Naive thymus-derived CD4-positive, alpha-beta T cell (primary cell): Measurements from ENCODE around the gene HOXD8. TPM values are rescaled to one million over a fixed set of nuclear protein-coding genes. Genes with fewer than 3 reads are reported as not detected.

ENCODE experiments used
- ATAC-seq: fragments of 150-1000 bp; cut with Tn5 transposase; 2 replicates; pipeline ENCODE4 v1.10.0; 2021; ENCODE audit warnings: mild to moderate bottlenecking, moderate library complexity
- CTCF ChIA-PET: fragments of 350-600 bp; sonication (Branson Sonifier 250); formaldehyde crosslinking; loops from one replicate; lab custom pipeline; 2021; ENCODE audit warnings: antibody characterized with exemption; lab: Charles Lee
- POLR2A ChIA-PET: fragments of 350-600 bp; sonication (Branson Sonifier 250); formaldehyde crosslinking; loops from one replicate; lab custom pipeline; 2021; ENCODE audit warnings: antibody characterized with exemption, inconsistent platforms; lab: Charles Lee
- DNase-seq, 9 donors: peaks; one replicate each; pipeline versions ENCODE4 v3.0.0 to v3.0.0-alpha.2; 2020 to 2022; ENCODE audit warnings: mixed read lengths in 1 of 9
- H3K27ac ChIP-seq: one replicate; pipeline ENCODE4 v1.7.0; 2013; ENCODE audit warnings: mild to moderate bottlenecking, low read depth, low read length, moderate library complexity
- H3K27me3 ChIP-seq, 2 donors: one replicate each; pipeline ENCODE4 v1.7.0; 2013; ENCODE audit warnings: low read length in 2 of 2, mild to moderate bottlenecking in 2 of 2, moderate library complexity in 2 of 2; ENCODE audit not compliant: control insufficient read depth in 2 of 2, insufficient read depth in 2 of 2
- H3K36me3 ChIP-seq, 3 experiments: 1 replicate in 2 of 3; 2 replicates in 1 of 3; pipeline ENCODE4 v1.7.0; 2013; ENCODE audit warnings: low read length in 3 of 3, mild to moderate bottlenecking in 3 of 3, moderate library complexity in 1 of 3; ENCODE audit not compliant: insufficient read depth in 3 of 3, control insufficient read depth in 2 of 3
- H3K4me1 ChIP-seq, 2 donors: one replicate each; pipeline ENCODE4 v1.7.0; 2013; ENCODE audit warnings: low read length in 2 of 2, mild to moderate bottlenecking in 2 of 2, moderate library complexity in 1 of 2; ENCODE audit not compliant: control insufficient read depth in 2 of 2, insufficient read depth in 2 of 2
- H3K4me3 ChIP-seq: 2 replicates; pipeline ENCODE4 v1.7.0; 2013; ENCODE audit warnings: mild to moderate bottlenecking, low read length
- H3K9me3 ChIP-seq, 3 experiments: 1 replicate in 2 of 3; 2 replicates in 1 of 3; pipeline ENCODE4 v1.7.0; 2013; ENCODE audit warnings: low read length in 3 of 3; ENCODE audit not compliant: control insufficient read depth in 2 of 3
- H3K27ac Mint-ChIP-seq, 9 donors: one replicate each; pipeline ENCODE4 v1.8.0; 2020 to 2022; ENCODE audit warnings: mixed read lengths in 9 of 9, mild to moderate bottlenecking in 8 of 9, moderate library complexity in 5 of 9, inconsistent platforms in 2 of 9
- H3K27me3 Mint-ChIP-seq, 5 donors: one replicate each; pipeline ENCODE4 v1.8.0; 2021 to 2022; ENCODE audit warnings: mixed read lengths in 5 of 5, mild to moderate bottlenecking in 1 of 5
- H3K36me3 Mint-ChIP-seq, 5 donors: one replicate each; pipeline ENCODE4 v1.8.0; 2020 to 2022; ENCODE audit warnings: mixed read lengths in 5 of 5, mild to moderate bottlenecking in 3 of 5, inconsistent platforms in 1 of 5
- H3K4me1 Mint-ChIP-seq, 7 donors: one replicate each; pipeline ENCODE4 v1.8.0; 2020 to 2022; ENCODE audit warnings: mixed read lengths in 7 of 7, mild to moderate bottlenecking in 3 of 7, inconsistent platforms in 1 of 7
- H3K4me3 Mint-ChIP-seq, 10 donors: one replicate each; pipeline ENCODE4 v1.8.0; 2020 to 2022; ENCODE audit warnings: mild to moderate bottlenecking in 10 of 10, mixed read lengths in 10 of 10, moderate library complexity in 6 of 10, inconsistent platforms in 2 of 10
- H3K9me3 Mint-ChIP-seq, 11 donors: one replicate each; pipeline ENCODE4 v1.8.0; 2020 to 2022; ENCODE audit warnings: mixed read lengths in 11 of 11, mild to moderate bottlenecking in 4 of 11, inconsistent platforms in 1 of 11, moderate library complexity in 1 of 11
- intact Hi-C, 2 donors: fragments of 100-400 bp; cut with micrococcal nuclease; formaldehyde crosslinking; loops; one replicate each; pipeline ENCODE4 v1.15.1; 2023
- polyA plus RNA-seq, 2 donors: library from polyadenylated mRNA; unstranded; fragments of 300-500 nt; fragmentation: Illumina TruSeq; gene quantifications; one replicate each; pipeline ENCODE4 v1.2.3, GENCODE V29; 2021
- total RNA-seq, 6 experiments: library from RNA in 5 of 6; stranded (reverse) in 5 of 6; gene quantifications; 1 replicate in 5 of 6; 2 replicates in 1 of 6; pipeline ENCODE4 v1.2.3 and lab custom pipeline; 2021 to 2026

Gene HOXD8
- total RNA-seq (not detected), polyA plus RNA-seq (not detected), total RNA-seq (lab: John Stamatoyannopoulos, UW) (not detected)

DNA sequence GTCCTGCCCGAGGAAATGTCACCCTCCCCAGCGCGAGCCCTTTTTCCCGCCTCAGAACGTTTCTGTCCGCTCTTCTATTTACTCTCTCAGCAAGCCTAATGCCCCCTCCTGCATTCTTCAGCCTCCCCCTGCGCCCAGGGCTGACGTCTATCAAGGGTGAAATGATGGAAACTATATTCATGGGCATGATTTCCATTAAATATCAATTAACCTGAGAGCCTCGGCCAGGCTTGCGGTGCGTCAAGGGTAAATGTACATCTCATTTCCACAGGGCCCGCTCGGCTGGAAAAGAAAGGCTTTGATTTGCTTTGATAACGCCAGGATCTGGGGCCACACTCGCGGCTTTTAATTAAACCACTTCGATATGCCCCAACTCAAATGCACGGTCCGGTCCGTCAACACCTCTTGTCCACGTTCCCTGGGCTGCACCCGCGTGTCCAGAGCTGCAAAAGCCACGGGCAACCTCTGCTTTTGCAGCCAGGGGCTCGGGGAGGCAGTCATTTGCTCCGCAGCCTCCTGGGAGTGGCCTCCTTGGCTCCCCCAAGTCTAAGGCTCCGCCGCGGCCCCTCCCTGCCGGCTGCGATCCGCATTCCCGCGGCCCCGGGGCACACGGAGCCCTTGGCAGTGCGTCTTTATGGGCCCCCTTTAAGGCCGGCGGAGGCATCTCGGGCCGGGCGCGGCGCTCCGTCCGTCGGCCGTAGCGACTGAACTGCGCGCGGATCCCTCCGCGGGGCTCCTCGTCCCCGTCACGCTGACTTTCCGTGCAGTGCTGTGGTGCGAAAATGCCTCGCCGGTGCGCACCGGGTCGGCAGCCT lies at the start of gene HOXD8:
Gene HOXD8, plus strand, starts transcription at position 724 of the 815 bp plus-strand sequence. CDS start 662 bp downstream, outside the sequence.
- DNase-seq (peak in 1 of 9 donors; percentile 27), ATAC-seq (no peak)
- H3K36me3 ChIP-seq: no peaks in the 10 kb centered on the region
- H3K9me3 Mint-ChIP-seq: peaks cover 0 to 28% (median 5%) of the 10 kb centered on the region in 11 donors
- peaks cover 17 to 45% (median 34%) of the 10 kb centered on the region in 7 donors for H3K4me1 Mint-ChIP-seq
- intact Hi-C loops: loop anchor here (2.0 to 10.0 kb wide), 6 partner anchors 44 to 1794 kb away; partner anchors contain the start of genes LNPK (in 1 of the 2) and SP9 (in 1 of the 2)
- no peaks in the 10 kb centered on the region for H3K9me3 ChIP-seq
- H3K27ac ChIP-seq: no peak within 1 kb of the TSS
- H3K36me3 Mint-ChIP-seq: peaks cover 0 to 5% (median 0%) of the 10 kb centered on the region in 5 donors
- H3K27me3 ChIP-seq: peaks cover 39 to 74% of the 10 kb centered on the region in 2 donors
- H3K27me3 Mint-ChIP-seq: peaks cover 80 to 87% (median 86%) of the 10 kb centered on the region in 5 donors
- peak within 1 kb of the TSS; percentile 42 to 82 (median 69) for H3K4me3 Mint-ChIP-seq
- peaks cover 3 to 6% of the 10 kb centered on the region in 2 donors for H3K4me1 ChIP-seq
- H3K4me3 ChIP-seq: no peak within 1 kb of the TSS
- CTCF ChIA-PET: interaction anchor here (2.8 to 5.6 kb wide), 2 partner anchors 325 to 522 kb away, joined by 27 to 65 read pairs; no protein-coding TSS in a partner anchor
- peak within 1 kb of the TSS in 4 of 9 donors; percentile 25 to 90 (median 70) for H3K27ac Mint-ChIP-seq
- POLR2A ChIA-PET: no interaction called here

DNA sequence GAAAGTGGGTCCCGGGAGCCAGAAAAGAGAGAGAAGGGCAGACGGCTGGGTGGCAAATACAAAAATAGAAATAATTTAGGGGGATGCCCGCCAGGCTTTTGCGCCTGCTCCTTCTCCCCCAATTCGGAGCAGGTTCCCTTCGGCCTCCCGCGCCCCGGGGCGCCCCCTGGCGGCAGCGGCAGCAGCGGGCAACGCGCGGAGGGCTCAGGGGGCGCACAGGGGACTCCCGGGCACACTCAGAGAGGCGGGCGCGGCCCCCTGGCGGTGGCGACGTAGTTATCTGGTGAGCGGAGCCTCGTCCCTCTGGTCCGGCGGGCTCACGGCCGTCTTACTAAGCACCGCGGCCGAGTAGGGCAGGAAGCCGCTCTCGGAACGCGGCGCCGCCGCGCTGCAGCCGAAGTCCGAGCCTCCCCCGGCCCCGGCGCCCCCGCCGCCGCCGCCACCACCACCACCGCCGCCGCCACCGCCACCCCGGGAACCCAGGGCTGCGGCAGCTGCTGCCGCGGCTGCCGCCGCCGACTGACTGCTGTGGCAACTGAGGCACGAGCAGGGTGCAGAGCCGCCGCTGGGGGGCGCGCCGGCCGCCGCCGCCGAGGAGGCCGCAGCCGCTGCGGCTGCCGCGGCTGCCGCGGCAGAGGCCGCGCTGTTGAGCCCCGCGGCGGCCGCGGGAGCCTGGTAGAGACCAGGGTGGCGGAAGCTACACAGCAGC lies 49.5 kb upstream of the HOXD8 start:
- Histone ChIP-seq H3K27ac (no peak overlapping the region), H3K4me1 (peaks cover 0 to 7% of the 10 kb centered on the region in 2 donors), H3K4me3 (no peak overlapping the region), H3K36me3 (no peaks in the 10 kb centered on the region), H3K9me3 (peaks cover 0 to 59% (median 8%) of the 10 kb centered on the region in 3 experiments), H3K27me3 (peaks cover 41 to 79% of the 10 kb centered on the region in 2 donors)
- peaks cover 0 to 45% (median 5%) of the 10 kb centered on the region in 5 donors for H3K36me3 Mint-ChIP-seq
- peak; percentile 48 for ATAC-seq
- DNase-seq: no peak
- peak overlapping the region; percentile 64 to 82 (median 76) for H3K4me3 Mint-ChIP-seq
- POLR2A ChIA-PET: no interaction called here
- peak overlapping the region in 6 of 9 donors; percentile 58 to 98 (median 90) for H3K27ac Mint-ChIP-seq
- CTCF ChIA-PET: no interaction called here
- H3K27me3 Mint-ChIP-seq: peaks cover 67 to 83% (median 80%) of the 10 kb centered on the region in 5 donors
- intact Hi-C loops: loop anchor here (2.0 to 10.0 kb wide), 7 partner anchors 19 to 1745 kb away; partner anchors contain the start of genes HOXD12 (in 1 of the 2) and SP9 (in 1 of the 2)
- H3K9me3 Mint-ChIP-seq: peaks cover 7 to 84% (median 51%) of the 10 kb centered on the region in 11 donors
- H3K4me1 Mint-ChIP-seq: peaks cover 0 to 29% (median 15%) of the 10 kb centered on the region in 7 donors

DNA sequence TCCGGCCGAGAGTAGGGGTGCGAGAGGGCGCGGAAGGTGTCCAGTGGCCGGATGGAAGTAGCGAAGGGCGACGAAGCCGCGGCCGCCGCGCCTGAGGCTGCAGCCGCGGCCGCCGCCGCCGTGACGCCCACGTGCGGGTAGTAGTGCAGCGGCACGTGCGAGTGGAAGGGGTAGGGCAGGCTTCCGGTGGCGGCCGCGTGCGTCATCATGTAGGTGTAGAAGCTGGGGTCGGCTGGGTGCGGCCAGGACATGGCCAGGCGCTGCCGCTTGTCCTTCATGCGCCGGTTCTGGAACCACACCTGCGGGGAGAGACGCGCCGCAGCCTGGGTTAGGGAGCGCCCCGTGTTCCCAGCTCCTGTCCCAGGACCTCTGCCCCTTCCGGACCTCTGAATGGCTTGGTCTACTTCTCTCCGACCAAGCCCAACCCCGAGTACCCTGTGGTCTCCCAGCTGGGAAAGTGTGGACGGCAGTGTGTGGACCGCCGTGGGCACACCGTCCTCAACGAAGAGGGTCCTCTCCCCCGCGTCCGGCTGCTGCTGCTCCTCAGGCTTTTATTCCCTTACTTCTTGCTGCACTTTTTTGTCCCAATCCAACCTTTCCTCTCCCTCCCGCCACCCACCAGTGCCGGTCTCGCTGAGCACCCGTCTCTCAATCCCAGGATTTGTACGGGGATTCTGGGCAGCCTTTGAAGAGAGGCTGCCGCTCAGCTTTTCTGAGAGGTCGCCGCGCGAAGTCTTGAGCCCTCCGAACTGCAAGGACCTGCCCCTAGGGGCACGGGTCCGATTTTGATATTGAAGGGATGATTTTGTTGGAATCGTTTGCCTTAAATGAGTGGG lies 48.7 kb upstream of the HOXD8 start:
- no peak for DNase-seq
- ChIA-PET CTCF (no interaction called here), POLR2A (no interaction called here)
- peaks cover 0 to 42% (median 5%) of the 10 kb centered on the region in 5 donors for H3K36me3 Mint-ChIP-seq
- peak overlapping the region; percentile 71 to 98 (median 87) for H3K27ac Mint-ChIP-seq
- Histone ChIP-seq H3K4me1 (peaks cover 0 to 7% of the 10 kb centered on the region in 2 donors), H3K4me3 (no peak overlapping the region), H3K27ac (no peak overlapping the region), H3K9me3 (peaks cover 0 to 64% (median 8%) of the 10 kb centered on the region in 3 experiments), H3K27me3 (peaks cover 36 to 81% of the 10 kb centered on the region in 2 donors), H3K36me3 (no peaks in the 10 kb centered on the region)
- H3K9me3 Mint-ChIP-seq: peaks cover 7 to 84% (median 50%) of the 10 kb centered on the region in 11 donors
- intact Hi-C loops: loop anchor here (1.0 to 10.0 kb wide), 2 partner anchors 27 to 1746 kb away; partner anchors contain the start of genes HOXD11 (in 1 of the 2) and SP9 (in 1 of the 2)
- H3K27me3 Mint-ChIP-seq: peaks cover 64 to 81% (median 78%) of the 10 kb centered on the region in 5 donors
- peaks cover 0 to 29% (median 15%) of the 10 kb centered on the region in 7 donors for H3K4me1 Mint-ChIP-seq
- H3K4me3 Mint-ChIP-seq: peak overlapping the region; percentile 30 to 79 (median 56)
- ATAC-seq: no peak

DNA sequence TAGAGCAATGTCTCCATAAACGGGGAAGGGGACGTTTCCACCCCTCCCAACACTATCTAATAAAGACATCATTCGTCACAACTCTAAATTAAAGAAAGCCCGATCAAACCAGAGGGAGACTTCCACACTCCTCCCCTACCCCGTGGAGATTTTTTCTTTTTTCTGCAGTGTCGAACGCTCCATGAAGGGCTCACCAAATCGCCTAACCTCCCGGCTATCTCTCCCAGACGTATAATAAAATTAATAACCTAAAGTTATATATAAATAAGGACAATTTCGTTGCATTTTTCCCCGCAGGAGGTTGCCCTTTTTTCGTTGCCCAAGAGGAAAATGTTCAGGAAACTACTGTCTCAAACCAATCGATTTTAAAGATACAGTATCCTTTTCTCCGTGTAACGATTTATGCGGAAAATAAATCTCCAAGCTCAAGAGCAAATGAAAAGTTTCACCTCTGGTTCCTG lies 48.1 kb upstream of the HOXD8 start:
- Mint-ChIP-seq H3K27me3 (peaks cover 61 to 80% (median 74%) of the 10 kb centered on the region in 5 donors), H3K27ac (peak overlapping the region; percentile 71 to 98 (median 87)), H3K4me1 (peaks cover 0 to 30% (median 17%) of the 10 kb centered on the region in 7 donors), H3K4me3 (peak overlapping the region in 9 of 10 donors; percentile 30 to 79 (median 56)), H3K9me3 (peaks cover 6 to 80% (median 49%) of the 10 kb centered on the region in 11 donors), H3K36me3 (peaks cover 0 to 42% (median 5%) of the 10 kb centered on the region in 5 donors)
- POLR2A ChIA-PET: no interaction called here
- H3K36me3 ChIP-seq: no peaks in the 10 kb centered on the region
- no peak overlapping the region for H3K27ac ChIP-seq
- intact Hi-C loops: loop anchor here (1.0 to 10.0 kb wide), 2 partner anchors 26 to 1747 kb away; partner anchors contain the start of genes HOXD11 (in 1 of the 2) and SP9 (in 1 of the 2)
- no peak for ATAC-seq
- CTCF ChIA-PET: no interaction called here
- H3K9me3 ChIP-seq: peaks cover 0 to 63% (median 8%) of the 10 kb centered on the region in 3 experiments
- peaks cover 37 to 82% of the 10 kb centered on the region in 2 donors for H3K27me3 ChIP-seq
- no peak for DNase-seq
- no peak overlapping the region for H3K4me3 ChIP-seq
- H3K4me1 ChIP-seq: peaks cover 0 to 7% of the 10 kb centered on the region in 2 donors

DNA sequence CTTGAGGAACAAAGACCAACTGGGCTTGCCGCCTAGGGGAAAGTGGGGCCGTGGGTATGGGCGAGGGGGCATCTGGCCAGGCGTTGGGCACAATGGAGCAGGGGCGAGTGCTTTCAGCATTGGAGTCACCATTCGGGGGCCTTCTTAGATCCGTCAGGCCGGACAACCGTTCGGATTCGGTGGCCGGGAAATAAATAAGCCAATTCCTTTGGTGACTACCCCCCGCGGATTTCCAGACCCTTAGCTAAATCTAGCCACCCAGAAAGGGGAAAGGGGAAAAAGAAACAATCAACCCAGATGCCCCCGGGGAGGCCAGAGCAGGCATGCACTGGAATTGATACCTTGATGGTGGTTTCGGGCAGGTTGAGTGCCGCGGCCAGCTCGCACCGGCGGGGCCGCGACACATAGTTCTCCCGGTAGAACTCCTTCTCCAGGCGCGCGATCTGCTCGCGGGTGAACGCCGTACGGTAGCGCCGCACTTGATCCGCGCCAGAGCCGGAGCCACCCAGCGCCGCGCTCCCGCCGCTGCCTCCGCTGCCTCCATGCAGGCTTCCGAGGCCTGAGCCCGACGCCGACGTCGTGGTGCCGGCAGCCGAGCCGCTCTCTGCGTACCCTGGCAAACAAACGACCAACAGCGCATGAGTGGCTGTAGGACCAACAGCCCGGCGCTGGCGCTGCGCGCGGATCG lies 47.5 kb upstream of the HOXD8 start:
- Histone ChIP-seq H3K27ac (no peak overlapping the region), H3K27me3 (peaks cover 41 to 82% of the 10 kb centered on the region in 2 donors), H3K9me3 (peaks cover 0 to 63% (median 13%) of the 10 kb centered on the region in 3 experiments), H3K4me1 (peaks cover 0 to 7% of the 10 kb centered on the region in 2 donors), H3K36me3 (no peaks in the 10 kb centered on the region), H3K4me3 (no peak overlapping the region)
- ChIA-PET POLR2A (no interaction called here), CTCF (no interaction called here)
- intact Hi-C loops: loop anchor here (1.0 to 10.0 kb wide), 2 partner anchors 25 to 1747 kb away; partner anchors contain the start of genes HOXD11 (in 1 of the 2) and SP9 (in 1 of the 2)
- ATAC-seq (no peak), DNase-seq (no peak)
- peak overlapping the region; percentile 71 to 98 (median 87) for H3K27ac Mint-ChIP-seq
- H3K4me3 Mint-ChIP-seq: peak overlapping the region in 7 of 10 donors; percentile 29 to 79 (median 57)
- H3K36me3 Mint-ChIP-seq: peaks cover 0 to 44% (median 5%) of the 10 kb centered on the region in 5 donors
- peaks cover 61 to 81% (median 74%) of the 10 kb centered on the region in 5 donors for H3K27me3 Mint-ChIP-seq
- H3K4me1 Mint-ChIP-seq: peaks cover 0 to 32% (median 21%) of the 10 kb centered on the region in 7 donors
- peaks cover 4 to 80% (median 49%) of the 10 kb centered on the region in 11 donors for H3K9me3 Mint-ChIP-seq
